SK-N-SH (cell line): ENCODE measurements around the gene RNASEH2B.

Source experiments
- CTCF ChIP-seq: fragments of 200-600 bp; sonication (generic); IDR thresholded peaks from 2 replicates; pipeline ENCODE4 v1.6.1; 2017; ENCODE audit warnings: antibody characterized with exemption, mild to moderate bottlenecking, moderate library complexity
- ELF1 ChIP-seq: IDR thresholded peaks from 2 replicates; pipeline ENCODE4 v1.4.0; 2012
- EP300 ChIP-seq, 2 experiments: IDR thresholded peaks; 2 replicates each; pipeline versions ENCODE4 v1.4.0 to v1.6.1; 2012; ENCODE audit warnings: borderline replicate concordance in 1 of 2, low read depth in 1 of 2, low read length in 1 of 2
- EZH2phosphoT487 ChIP-seq: fragments of 200-600 bp; sonication (generic); IDR thresholded peaks from 2 replicates; pipeline ENCODE4 v1.6.1; 2017; ENCODE audit warnings: low read depth, mixed run types, mild to moderate bottlenecking, antibody characterized with exemption, moderate library complexity, borderline replicate concordance
- FOXJ3 ChIP-seq: sonication (generic); formaldehyde crosslinking; IDR thresholded peaks from 2 replicates; pipeline ENCODE4 v1.5.1; 2020; ENCODE audit warnings: mild to moderate bottlenecking, missing genetic modification reagents
- FOXM1 ChIP-seq: IDR thresholded peaks from 2 replicates; pipeline ENCODE4 v1.4.0; 2012; ENCODE audit warnings: low read depth, mild to moderate bottlenecking
- MEF2A ChIP-seq: IDR thresholded peaks from 2 replicates; pipeline ENCODE4 v1.4.0; 2012; ENCODE audit warnings: low read depth, borderline replicate concordance
- MXI1 ChIP-seq: IDR thresholded peaks from 2 replicates; pipeline ENCODE4 v1.6.1; 2012; ENCODE audit warnings: mild to moderate bottlenecking, low read depth, low read length, improper control_type of control experiment
- POLR2AphosphoS5 ChIP-seq: IDR thresholded peaks from 2 replicates; pipeline ENCODE4 v1.6.1; 2012; ENCODE audit warnings: low read depth, low read length
- REST ChIP-seq: IDR thresholded peaks from 2 replicates; pipeline ENCODE4 v1.6.1; 2012; ENCODE audit warnings: mild to moderate bottlenecking, low read depth, low read length, moderate library complexity
- SMC3 ChIP-seq: IDR thresholded peaks from 2 replicates; pipeline ENCODE4 v1.6.1; 2012; ENCODE audit warnings: low read depth, low read length, improper control_type of control experiment
- ZBTB33 ChIP-seq: IDR thresholded peaks from 2 replicates; pipeline ENCODE4 v1.4.0; 2012; ENCODE audit warnings: low read depth, borderline replicate concordance
- TF ChIP-seq, protein P1 (sequence below): fragments of 150-350 bp; IDR thresholded peaks from 2 replicates; pipeline ENCODE4 v1.6.1; 2016; ENCODE audit warnings: mild to moderate bottlenecking, low read depth, low read length
- TF ChIP-seq, protein P2 (sequence below): fragments of 150-350 bp; IDR thresholded peaks from 2 replicates; pipeline ENCODE4 v1.6.1; 2017; ENCODE audit warnings: antibody characterized with exemption, low read length, low read depth, borderline replicate concordance

GRCh38 chr13:50888362-50888761, 21.2 kb upstream of the RNASEH2B start:
- TF ChIP-seq EP300 (IDR thresholded peaks at IDR 0.05; ENCODE audit: borderline replicate concordance in 1 of 2, low read depth in 1 of 2, low read length in 1 of 2) = no peak
- TF ChIP-seq CTCF = no peak
- no peak for TF ChIP-seq ZBTB33
- no peak for TF ChIP-seq SMC3
- no peak for TF ChIP-seq FOXJ3
- no peak for TF ChIP-seq MEF2A
- TF ChIP-seq, protein P1, sequence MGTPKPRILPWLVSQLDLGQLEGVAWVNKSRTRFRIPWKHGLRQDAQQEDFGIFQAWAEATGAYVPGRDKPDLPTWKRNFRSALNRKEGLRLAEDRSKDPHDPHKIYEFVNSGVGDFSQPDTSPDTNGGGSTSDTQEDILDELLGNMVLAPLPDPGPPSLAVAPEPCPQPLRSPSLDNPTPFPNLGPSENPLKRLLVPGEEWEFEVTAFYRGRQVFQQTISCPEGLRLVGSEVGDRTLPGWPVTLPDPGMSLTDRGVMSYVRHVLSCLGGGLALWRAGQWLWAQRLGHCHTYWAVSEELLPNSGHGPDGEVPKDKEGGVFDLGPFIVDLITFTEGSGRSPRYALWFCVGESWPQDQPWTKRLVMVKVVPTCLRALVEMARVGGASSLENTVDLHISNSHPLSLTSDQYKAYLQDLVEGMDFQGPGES = no peak
- TF ChIP-seq REST = no peak
- TF ChIP-seq MXI1 = no peak
- TF ChIP-seq, protein P2, sequence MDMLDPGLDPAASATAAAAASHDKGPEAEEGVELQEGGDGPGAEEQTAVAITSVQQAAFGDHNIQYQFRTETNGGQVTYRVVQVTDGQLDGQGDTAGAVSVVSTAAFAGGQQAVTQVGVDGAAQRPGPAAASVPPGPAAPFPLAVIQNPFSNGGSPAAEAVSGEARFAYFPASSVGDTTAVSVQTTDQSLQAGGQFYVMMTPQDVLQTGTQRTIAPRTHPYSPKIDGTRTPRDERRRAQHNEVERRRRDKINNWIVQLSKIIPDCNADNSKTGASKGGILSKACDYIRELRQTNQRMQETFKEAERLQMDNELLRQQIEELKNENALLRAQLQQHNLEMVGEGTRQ = no peak
- no peak for TF ChIP-seq EZH2phosphoT487
- no peak for TF ChIP-seq POLR2AphosphoS5
- TF ChIP-seq FOXM1 = no peak
- TF ChIP-seq ELF1 = no peak
